GM12873 (cell line): Measurements from ENCODE around the gene HAGH.

Source experiments
- CTCF ChIP-seq: IDR thresholded peaks from 2 replicates; pipeline ENCODE4 v1.5.1; 2012; ENCODE audit warnings: low read depth, mild to moderate bottlenecking, moderate library complexity, low read length, control low read depth; ENCODE audit not compliant: insufficient read depth; ENCODE audit errors: missing control alignments

Gene HAGH

GRCh38 chr16:1862394-1862793 is 35.8 kb upstream of the HAGH start:
- TF ChIP-seq CTCF: no peak

GRCh38 chr16:1861730-1862129 is 35.1 kb upstream of the HAGH start:
- TF ChIP-seq CTCF: no peak

- no peak for TF ChIP-seq CTCF
Observed at GRCh38 chr16:1859650-1860049, 33.0 kb upstream of the HAGH start.

GRCh38 chr16:1858189-1858865 is 31.7 kb upstream of the HAGH start:
- TF ChIP-seq CTCF: no peak

GRCh38 chr16:1857433-1858097 is 30.9 kb upstream of the HAGH start:
- no peak for TF ChIP-seq CTCF

- no peak for TF ChIP-seq CTCF
Observed at GRCh38 chr16:1851793-1852192, 25.2 kb upstream of the HAGH start.

- no peak for TF ChIP-seq CTCF
Observed at GRCh38 chr16:1850981-1851380, 24.4 kb upstream of the HAGH start.
